ENCODE measurements around the gene PDGFD. TPM values are rescaled to one million over a fixed set of nuclear protein-coding genes. Genes with fewer than 3 reads are reported as not detected.

The PDGFD gene
- total RNA-seq, 2 donors from 2014 or later: 0.10 TPM; not detected in 1

DNA sequence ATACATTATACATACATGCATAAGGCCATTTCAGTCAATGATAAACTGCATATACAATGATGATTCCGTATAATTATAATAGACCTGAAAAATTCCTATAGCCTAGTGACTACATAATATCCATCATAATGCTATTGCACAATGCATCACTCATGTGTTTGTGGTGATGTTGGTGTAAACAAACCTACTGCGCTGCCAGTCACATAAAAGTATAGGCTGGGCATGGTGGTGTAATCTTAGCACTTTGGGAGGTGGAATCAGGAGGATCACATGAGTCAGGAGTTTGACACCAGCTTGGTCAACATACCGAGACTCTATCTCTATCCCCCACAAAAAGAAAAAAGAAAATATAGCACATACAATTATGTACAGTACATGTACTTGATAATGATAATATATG is 291.2 kb downstream of the PDGFD start:
- H3K9me3 ChIP-seq (ENCODE audit: control insufficient read depth, low read length, poor library complexity, severe bottlenecking): no peaks in the 10 kb centered on the region
- Mint-ChIP-seq H3K27me3 (no peaks in the 10 kb centered on the region), H3K27ac (no peak overlapping the region), H3K36me3 (ENCODE audit: low read depth) (no peaks in the 10 kb centered on the region), H3K4me1 (no peaks in the 10 kb centered on the region), H3K4me3 (no peak overlapping the region)
- no peak for DNase-seq
- ATAC-seq: no peak

DNA sequence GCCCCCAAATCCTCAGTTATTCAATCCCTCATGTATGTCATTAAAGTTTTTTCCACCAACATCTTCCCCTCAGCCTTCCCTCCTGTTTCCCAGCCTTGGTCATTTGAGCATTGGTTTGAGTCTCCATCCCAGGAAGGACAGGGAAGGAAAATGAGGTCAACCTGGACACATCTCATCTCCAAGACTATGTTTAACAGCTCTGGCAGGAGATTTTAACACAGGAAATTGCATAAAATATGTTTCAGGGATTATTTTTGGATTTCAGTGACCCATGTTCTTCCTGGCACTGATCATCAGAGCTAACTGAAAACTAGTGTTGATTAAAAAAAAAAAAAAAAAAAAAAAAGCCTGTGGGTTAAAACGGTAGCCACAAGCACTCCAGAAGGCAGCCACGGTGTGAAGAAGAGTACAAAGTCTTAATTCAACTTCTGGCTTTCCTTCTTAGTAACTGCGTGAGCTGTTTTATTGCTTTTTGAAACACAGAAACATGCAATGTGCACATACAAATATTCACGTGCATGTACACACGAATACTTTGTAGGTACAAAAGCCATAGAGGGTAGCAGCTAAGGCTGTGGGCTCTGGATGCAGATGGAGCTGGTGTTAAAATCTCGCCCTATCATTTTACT is 291.9 kb downstream of the PDGFD start:
- ATAC-seq (no peak), DNase-seq (no peak)
- H3K36me3 Mint-ChIP-seq (ENCODE audit: low read depth): no peaks in the 10 kb centered on the region

DNA sequence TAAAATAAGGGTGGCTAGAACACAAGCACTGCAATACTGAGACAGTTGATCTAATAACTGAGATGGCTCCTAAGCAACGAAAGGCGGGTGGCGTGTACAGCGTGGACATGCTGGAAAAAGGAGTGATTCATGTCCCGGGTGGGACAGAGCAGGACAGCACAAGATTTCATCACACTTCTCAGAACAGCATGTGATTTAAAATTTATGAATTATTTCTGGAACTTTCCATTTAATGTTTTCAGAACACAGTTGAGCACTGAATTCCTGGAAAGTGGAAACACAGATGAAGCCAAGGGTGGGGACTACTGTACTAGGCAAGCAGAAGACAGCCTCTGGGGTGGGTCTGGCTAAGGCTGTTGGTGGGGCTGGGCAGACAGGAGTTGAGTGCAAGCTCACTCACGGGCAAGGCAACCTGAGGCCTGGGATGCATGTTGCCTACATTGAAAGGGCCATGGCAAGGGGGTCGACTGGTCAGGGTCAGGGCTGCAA is 293.1 kb downstream of the PDGFD start:
- Mint-ChIP-seq H3K4me3 (no peak overlapping the region), H3K27me3 (no peaks in the 10 kb centered on the region), H3K27ac (no peak overlapping the region), H3K4me1 (no peaks in the 10 kb centered on the region), H3K36me3 (ENCODE audit: low read depth) (no peaks in the 10 kb centered on the region)
- no peaks in the 10 kb centered on the region for H3K9me3 ChIP-seq (ENCODE audit: control insufficient read depth, low read length, poor library complexity, severe bottlenecking)
- ATAC-seq: no peak
- DNase-seq: no peak

More for the DNA sequence above, 291.9 kb downstream of the PDGFD start:
- no peaks in the 10 kb centered on the region for H3K4me1 Mint-ChIP-seq
- H3K4me3 Mint-ChIP-seq: no peak overlapping the region
- no peaks in the 10 kb centered on the region for H3K9me3 ChIP-seq (ENCODE audit: control insufficient read depth, low read length, poor library complexity, severe bottlenecking)
- no peak overlapping the region for H3K27ac Mint-ChIP-seq
- H3K27me3 Mint-ChIP-seq: no peaks in the 10 kb centered on the region

DNA sequence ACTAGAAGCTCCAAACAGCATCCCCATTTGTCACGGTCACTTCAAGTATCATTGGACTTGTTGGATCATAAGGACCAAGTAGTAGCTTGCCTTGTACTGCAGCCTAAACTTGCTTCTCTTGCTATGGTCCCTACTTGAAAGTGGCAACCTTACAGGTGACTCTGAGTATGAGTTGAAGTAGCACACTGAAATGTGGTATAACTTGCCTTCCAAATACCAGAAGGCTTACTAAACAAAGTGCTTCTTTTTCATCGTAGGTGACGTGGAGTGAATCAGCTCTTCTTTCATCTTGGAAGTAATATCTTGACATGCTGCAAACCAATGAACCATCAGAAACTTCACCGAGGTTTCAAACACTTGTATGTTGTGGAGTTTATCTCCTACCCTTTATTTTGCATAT is 296.5 kb downstream of the PDGFD start:
- H3K4me1 Mint-ChIP-seq: no peaks in the 10 kb centered on the region
- H3K4me3 Mint-ChIP-seq: no peak overlapping the region
- H3K27me3 Mint-ChIP-seq: no peaks in the 10 kb centered on the region
- DNase-seq: no peak
- no peak overlapping the region for H3K27ac Mint-ChIP-seq
- no peak for ATAC-seq
- H3K36me3 Mint-ChIP-seq (ENCODE audit: low read depth): no peaks in the 10 kb centered on the region
- H3K9me3 ChIP-seq (ENCODE audit: control insufficient read depth, low read length, poor library complexity, severe bottlenecking): no peaks in the 10 kb centered on the region

DNA sequence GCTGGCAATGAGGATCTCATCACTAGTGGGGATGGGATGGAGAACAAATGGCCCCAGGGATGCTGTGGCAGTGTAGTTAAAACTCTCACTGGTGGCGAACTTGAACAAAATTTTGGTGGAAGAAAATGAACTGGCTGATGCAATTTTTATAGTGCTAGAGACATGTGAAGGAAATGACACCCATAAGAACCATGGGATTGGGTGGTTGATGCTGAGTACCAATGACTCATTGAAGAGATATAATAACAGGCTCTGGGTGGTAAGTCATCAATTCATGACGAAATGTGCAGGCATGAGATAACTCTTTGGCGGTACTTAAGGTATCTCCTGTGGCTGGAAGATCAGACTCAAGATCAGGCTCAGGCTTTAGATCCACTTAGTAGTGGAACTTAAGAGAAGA is 300.4 kb downstream of the PDGFD start:
- no peak for ATAC-seq
- no peaks in the 10 kb centered on the region for H3K36me3 Mint-ChIP-seq (ENCODE audit: low read depth)
- no peak for DNase-seq
- no peak overlapping the region for H3K4me3 Mint-ChIP-seq
- no peak overlapping the region for H3K27ac Mint-ChIP-seq
- no peaks in the 10 kb centered on the region for H3K27me3 Mint-ChIP-seq
- no peaks in the 10 kb centered on the region for H3K9me3 ChIP-seq (ENCODE audit: control insufficient read depth, low read length, poor library complexity, severe bottlenecking)
- H3K4me1 Mint-ChIP-seq: no peaks in the 10 kb centered on the region

DNA sequence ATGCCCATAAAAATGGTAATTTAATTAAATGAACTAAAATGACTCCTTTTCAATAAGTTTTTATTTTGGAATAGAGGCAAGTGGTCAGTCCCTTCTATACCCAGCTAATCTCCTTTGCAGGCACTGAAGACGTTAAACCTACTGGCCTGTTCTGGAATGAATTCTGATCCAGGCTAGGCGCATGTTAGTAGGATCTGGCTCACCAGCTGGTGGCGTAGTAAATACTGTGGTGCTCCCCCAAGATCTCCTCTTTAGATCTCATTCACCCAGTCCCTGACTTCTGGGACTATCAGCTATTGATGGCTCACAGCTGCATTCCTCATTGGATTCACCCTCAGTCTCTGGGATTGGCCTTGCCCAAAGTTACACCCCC is 301.2 kb downstream of the PDGFD start:
- no peaks in the 10 kb centered on the region for H3K27me3 Mint-ChIP-seq
- H3K36me3 Mint-ChIP-seq (ENCODE audit: low read depth): no peaks in the 10 kb centered on the region
- no peak overlapping the region for H3K27ac Mint-ChIP-seq
- DNase-seq (no peak), ATAC-seq (no peak)
- H3K4me3 Mint-ChIP-seq: no peak overlapping the region
- H3K4me1 Mint-ChIP-seq: no peaks in the 10 kb centered on the region
- H3K9me3 ChIP-seq (ENCODE audit: control insufficient read depth, low read length, poor library complexity, severe bottlenecking): no peaks in the 10 kb centered on the region

DNA sequence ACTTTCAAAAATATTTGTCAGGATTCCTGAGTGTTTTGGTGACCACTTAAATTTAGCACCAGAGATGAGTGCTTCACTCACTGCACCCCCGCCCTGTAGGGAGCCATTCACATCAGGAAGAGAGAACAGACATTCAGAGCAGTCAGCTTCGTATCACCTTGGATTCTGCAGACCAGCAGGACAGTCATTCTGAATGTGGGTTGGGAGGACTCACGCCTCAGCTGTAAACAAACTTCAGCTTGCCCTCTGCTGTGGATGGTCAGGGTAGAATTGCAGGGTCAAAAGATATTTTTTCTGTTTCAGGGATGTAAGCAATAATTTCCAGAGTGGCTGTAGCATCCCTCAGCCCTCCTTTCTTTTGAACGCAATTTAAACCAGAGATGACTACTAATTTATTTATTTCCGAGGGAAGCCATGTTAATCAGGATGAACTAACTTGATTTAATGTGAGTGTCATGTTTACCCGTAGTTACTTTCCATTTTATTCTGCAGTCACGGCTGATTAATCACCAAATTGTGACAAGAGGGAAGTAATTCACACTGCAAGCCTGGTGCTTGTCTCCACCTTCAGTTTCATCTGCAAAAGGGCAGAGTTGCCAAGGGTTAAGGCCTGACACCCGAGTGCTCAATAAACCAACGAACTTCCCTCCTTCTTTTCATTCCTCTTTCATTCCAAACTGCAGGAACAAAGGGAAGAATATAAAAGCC is 301.7 kb downstream of the PDGFD start:
- Mint-ChIP-seq H3K27me3 (no peaks in the 10 kb centered on the region), H3K4me3 (no peak overlapping the region), H3K36me3 (ENCODE audit: low read depth) (no peaks in the 10 kb centered on the region), H3K4me1 (no peaks in the 10 kb centered on the region), H3K27ac (no peak overlapping the region)
- DNase-seq (no peak), ATAC-seq (no peak)
- no peaks in the 10 kb centered on the region for H3K9me3 ChIP-seq (ENCODE audit: control insufficient read depth, low read length, poor library complexity, severe bottlenecking)

Other genes with a start within 250 kb of the PDGFD start
- not detected for gene DDI1, start 127.5 kb downstream of the PDGFD start, total RNA-seq